HG03439 (cell line): ENCODE results near the gene RADIL.
"Not testable (repeated sequence)": the region's sequence is repeated elsewhere in the genome, so short reads cannot be mapped to it uniquely, and the experiment has no call there.

Experiments used
- ATAC-seq: cut with Tn5 transposase; IDR thresholded peaks from one replicate; pipeline ENCODE4 v1.9.1; 2021; ENCODE audit warnings: mild to moderate bottlenecking, moderate library complexity; ENCODE audit not compliant: unreplicated experiment

Gene RADIL

GRCh38 chr7:4809666-4810065, 73.8 kb downstream of the RADIL start:
- no peak for ATAC-seq

- ATAC-seq: no peak
Measured at GRCh38 chr7:4809091-4809591, 74.4 kb downstream of the RADIL start.

- ATAC-seq: no peak
Measured at GRCh38 chr7:4808565-4808964, 75.0 kb downstream of the RADIL start.

GRCh38 chr7:4808026-4808425, 75.5 kb downstream of the RADIL start:
- ATAC-seq: no peak

GRCh38 chr7:4807598-4808016, 75.9 kb downstream of the RADIL start:
- ATAC-seq: no peak

GRCh38 chr7:4806983-4807597, 76.4 kb downstream of the RADIL start:
- ATAC-seq: no peak

- no peak for ATAC-seq
Measured at GRCh38 chr7:4805984-4806300, 77.6 kb downstream of the RADIL start.

- no peak for ATAC-seq
Measured at GRCh38 chr7:4805110-4805983, 78.2 kb downstream of the RADIL start.

- no peak for ATAC-seq
Measured at GRCh38 chr7:4803397-4804241, 79.9 kb downstream of the RADIL start.

- not testable (repeated sequence) for ATAC-seq
Measured at GRCh38 chr7:4802577-4802976, 80.9 kb downstream of the RADIL start.

- ATAC-seq: no peak
Measured at GRCh38 chr7:4801839-4802231, 81.7 kb downstream of the RADIL start.

- ATAC-seq: no peak
Measured at GRCh38 chr7:4800926-4801838, 82.3 kb downstream of the RADIL start.

- ATAC-seq: no peak
Measured at GRCh38 chr7:4800487-4800886, 83.0 kb downstream of the RADIL start.

GRCh38 chr7:4799508-4800268, 83.8 kb downstream of the RADIL start:
- ATAC-seq: no peak

- no peak for ATAC-seq
Measured at GRCh38 chr7:4798706-4799235, 84.7 kb downstream of the RADIL start.

GRCh38 chr7:4797858-4798705, 85.4 kb downstream of the RADIL start:
- no peak for ATAC-seq

- no peak for ATAC-seq
Measured at GRCh38 chr7:4796453-4796852, 87.1 kb downstream of the RADIL start.

GRCh38 chr7:4794591-4795350, 88.7 kb downstream of the RADIL start:
- no peak for ATAC-seq
